HG02943 (cell line): ENCODE data around the gene SLC1A7.

Source experiments
- ATAC-seq: cut with Tn5 transposase; IDR thresholded peaks from one replicate; pipeline ENCODE4 v1.9.1; 2021; ENCODE audit warnings: mild to moderate bottlenecking, low read depth, moderate library complexity; ENCODE audit not compliant: unreplicated experiment

The SLC1A7 gene

GRCh38 chr1:53065391-53065790, 77.0 kb downstream of the SLC1A7 start:
- ATAC-seq = no peak

GRCh38 chr1:53063744-53064515, 78.5 kb downstream of the SLC1A7 start:
- no peak for ATAC-seq

- no peak for ATAC-seq
These were observed 79.5 kb downstream of the SLC1A7 start for GRCh38 chr1:53062708-53063591.

GRCh38 chr1:53061859-53062707, 80.4 kb downstream of the SLC1A7 start, which contains the start of gene PODN:
Gene PODN (plus strand): TSS chr1:53062213. CDS start chr1:53069856, 7,643 bp downstream.
- ATAC-seq = no peak

GRCh38 chr1:53061123-53061858, 81.1 kb downstream of the SLC1A7 start:
- ATAC-seq = no peak

DNA sequence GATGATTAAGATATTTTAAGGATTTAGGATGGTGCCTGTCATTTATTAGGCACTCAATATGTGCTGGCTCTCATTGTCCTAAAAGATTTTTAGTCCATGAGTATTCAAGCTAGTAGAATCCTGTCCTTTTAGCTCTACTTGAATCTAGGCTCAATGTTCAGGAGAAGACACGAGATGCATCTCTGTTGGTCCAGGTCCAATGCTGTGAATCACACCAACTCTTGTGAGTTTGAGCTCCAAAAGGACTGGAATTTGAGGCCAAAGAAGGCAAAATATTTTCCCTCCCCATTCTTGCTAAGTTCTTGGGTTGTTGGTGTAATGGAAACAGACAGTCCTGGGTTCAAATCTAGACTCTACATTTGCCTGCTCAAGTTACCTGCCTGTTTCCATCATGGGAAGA, 81.9 kb downstream of the SLC1A7 start:
- no peak for ATAC-seq

DNA sequence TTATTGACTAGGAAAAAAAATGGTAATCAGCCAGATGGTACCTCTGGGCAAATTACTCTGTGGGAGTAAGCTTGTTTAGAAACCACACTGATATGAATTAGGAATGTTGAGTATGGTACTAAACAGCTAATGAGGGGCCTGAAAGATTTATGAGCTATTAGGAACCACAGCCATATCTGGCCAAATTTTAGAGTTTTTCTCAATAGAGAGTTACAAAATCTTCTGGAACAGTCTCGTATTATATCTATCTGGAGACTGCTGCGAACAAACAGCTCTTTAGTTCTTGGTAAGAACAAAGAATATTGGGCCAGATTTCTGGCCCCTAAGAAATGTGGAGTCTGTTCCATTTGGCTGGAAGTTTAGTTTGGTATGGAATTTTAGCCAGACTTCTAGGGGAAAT, 85.3 kb downstream of the SLC1A7 start:
- ATAC-seq = no peak

- no peak for ATAC-seq
These were observed 90.8 kb downstream of the SLC1A7 start for GRCh38 chr1:53051676-53052075.

- no peak for ATAC-seq
These were observed 92.1 kb downstream of the SLC1A7 start for GRCh38 chr1:53050310-53050709.

DNA sequence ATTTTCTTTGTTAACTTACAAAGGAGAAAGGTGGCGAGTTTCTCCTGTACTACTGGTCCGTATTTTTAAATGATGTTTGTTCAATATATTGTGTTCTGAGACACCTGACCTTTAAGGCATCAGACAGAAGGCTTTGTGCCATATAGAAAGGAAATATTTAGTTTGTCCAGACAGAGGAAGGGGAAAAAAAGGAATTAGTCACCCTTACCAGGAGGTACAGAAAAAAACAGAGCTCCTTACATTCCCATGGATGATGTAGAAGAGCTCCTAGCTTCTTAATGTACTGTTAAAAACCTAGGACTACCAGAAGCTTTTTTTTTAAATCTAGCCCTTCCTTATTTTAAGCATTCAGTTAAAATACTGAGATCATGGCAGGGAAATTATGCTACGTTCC, 92.9 kb downstream of the SLC1A7 start:
- ATAC-seq = no peak

- ATAC-seq = no peak
These were observed 93.4 kb downstream of the SLC1A7 start for GRCh38 chr1:53048960-53049573.

DNA sequence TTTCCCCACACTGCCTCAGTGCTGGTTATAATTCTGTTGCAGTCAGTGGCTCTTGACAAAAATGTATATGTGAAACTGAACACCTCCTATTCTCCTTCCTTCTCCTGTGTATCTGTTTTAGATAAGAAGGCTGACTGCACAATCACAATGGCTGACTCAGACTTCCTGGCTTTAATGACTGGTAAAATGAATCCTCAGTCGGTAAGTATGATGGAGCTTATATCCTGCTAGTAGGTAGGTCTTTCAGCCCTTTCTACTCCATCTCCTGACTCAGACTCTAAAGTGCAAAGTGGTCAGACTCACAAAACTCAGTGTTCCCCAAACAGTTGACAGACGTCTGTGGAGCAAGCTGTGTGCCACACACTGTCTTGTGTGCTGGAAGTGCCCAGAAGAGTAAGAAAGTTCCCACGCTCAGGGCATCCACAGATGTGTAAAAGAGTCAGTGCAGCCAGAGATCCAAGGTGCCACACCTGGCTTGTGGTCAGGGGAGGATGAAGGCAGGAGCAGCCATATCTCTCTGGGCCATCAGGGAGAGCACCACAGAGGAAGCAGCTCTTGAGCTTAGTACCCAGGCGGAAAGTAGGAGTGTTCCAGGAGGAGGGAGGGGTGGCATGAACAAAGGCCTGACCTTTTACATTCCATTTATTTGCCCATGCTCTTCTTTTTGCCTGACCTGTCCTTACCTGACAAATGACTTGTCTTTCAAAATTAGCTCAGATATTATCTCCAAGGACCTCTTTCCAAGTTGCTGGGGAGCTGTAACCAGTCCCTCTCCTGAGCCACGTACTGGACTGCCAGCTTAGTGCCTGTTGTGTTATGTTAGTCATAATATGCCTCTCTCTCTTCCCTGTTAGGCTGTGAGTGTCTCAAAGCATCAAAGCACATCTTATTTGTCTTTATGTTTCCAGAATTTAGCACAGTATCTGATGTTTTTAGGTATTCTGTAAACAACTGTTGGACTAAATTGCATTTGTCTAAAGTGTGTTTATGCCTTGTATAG, 94.4 kb downstream of the SLC1A7 start:
- no peak for ATAC-seq

- ATAC-seq = no peak
These were observed 95.5 kb downstream of the SLC1A7 start for GRCh38 chr1:53046930-53047329.

GRCh38 chr1:53044926-53045325, 97.5 kb downstream of the SLC1A7 start:
- no peak for ATAC-seq

DNA sequence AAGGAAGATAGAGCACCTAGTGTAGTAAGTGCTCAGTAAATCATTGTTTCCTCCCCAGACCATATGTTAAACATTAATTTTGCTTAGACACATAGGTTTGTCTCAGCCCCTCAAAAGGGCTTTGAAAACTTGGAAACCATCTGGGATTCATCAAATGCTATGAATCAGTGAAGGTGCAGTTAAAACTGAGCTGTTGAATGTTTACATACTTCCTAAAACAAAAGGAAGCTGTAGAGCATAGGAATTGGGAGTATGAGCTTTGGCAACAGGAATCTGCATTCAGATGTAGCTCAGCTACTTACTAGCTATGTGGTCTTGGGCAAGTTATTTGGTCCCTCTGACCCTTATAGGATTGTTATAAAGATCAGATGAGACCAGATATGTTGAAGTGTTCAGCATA, 99.2 kb downstream of the SLC1A7 start:
- no peak for ATAC-seq

- no peak for ATAC-seq
These were observed 103.9 kb downstream of the SLC1A7 start for GRCh38 chr1:53038566-53038965.
